Pancreas (tissue), 10 donors: ENCODE results near the gene BGN. TPM values are rescaled to one million over a fixed set of nuclear protein-coding genes. Genes with fewer than 3 reads are reported as not detected.
A peak's percentile ranks its signal among the peaks of the same experiment; 100 is the strongest.

ENCODE experiments used
- ATAC-seq, 4 donors: fragments of 200-7000 bp; cut with Tn5 transposase; one replicate each; pipeline versions ENCODE4 v1.8.0 to v1.9.1; 2020; ENCODE audit warnings: mild to moderate bottlenecking in 4 of 4, moderate library complexity in 4 of 4
- DNase-seq, 6 donors: peaks; one replicate each; pipeline ENCODE4 v3.0.0-alpha.2; 2020
- FAIRE-seq: peaks from 2 replicates; lab custom pipeline; 2012; peaks lifted over from hg19 to GRCh38; lab: Jason Lieb, UNC
- H3K27ac ChIP-seq, 4 donors: fragments of 200-600 bp; sonication (generic); 1 replicate in 3 of 4; 2 replicates in 1 of 4; pipeline versions ENCODE4 v1.5.0 to v1.8.0; 2020
- H3K27me3 ChIP-seq, 4 donors: fragments of 200-600 bp; one replicate each; pipeline ENCODE4 v1.8.0; 2021
- H3K36me3 ChIP-seq, 3 donors: fragments of 200-600 bp; sonication (generic) in 1 of 3; one replicate each; pipeline versions ENCODE4 v1.5.0 to v1.8.0; 2020 to 2021
- H3K4me1 ChIP-seq, 3 donors: fragments of 200-600 bp; one replicate each; pipeline ENCODE4 v1.8.0; 2021
- H3K4me3 ChIP-seq, 4 donors: fragments of 200-600 bp; sonication (generic) in 2 of 4; one replicate each; pipeline versions ENCODE4 v1.5.0 to v1.8.0; 2020 to 2021
- H3K9me3 ChIP-seq, 4 donors: fragments of 200-600 bp; one replicate each; pipeline ENCODE4 v1.8.0; 2021
- CTCF ChIP-seq, 4 donors: fragments of 200-600 bp; sonication (generic) in 3 of 4; IDR thresholded peaks; one replicate each; pipeline versions ENCODE4 v1.5.0 to v1.8.0; 2021; ENCODE audit warnings: antibody characterized with exemption in 4 of 4
- WGBS, 2 donors: extraction: QIAGEN DNeasy Blood & Tissue Kit; methylation state at CpG; one replicate each; pipeline ENCODE4 v1.1.7; 2013; 5-methylcytosine and 5-hydroxymethylcytosine counted together
- intact Hi-C, 3 donors: fragments of 100-400 bp; cut with DNase I; formaldehyde crosslinking; loops; one replicate each; pipeline versions ENCODE4 v1.11.1 to v1.14.2; 2022
- polyA plus RNA-seq, 2 donors: library from polyadenylated mRNA; stranded (reverse); fragments of 200-250 nt; gene quantifications; one replicate each; pipeline ENCODE4 v1.2.3, GENCODE V29; 2013
- total RNA-seq, 6 donors: library from RNA; stranded (reverse); fragmentation: NEBNext Ultra II Directional in 4 of 6; extraction: Animal tissue kit (Norgen Biotek cat#: 25700) in 4 of 6; gene quantifications; one replicate each; pipeline versions ENCODE4 v1.2.1 to v1.2.4, GENCODE V29; 2021 to 2023
- donor health status: healthy with polysubstance abuse.
- donor health status: DM: no; HTN: no; CAD: no; lungs with moderate emphysema.
- donor health status: DM: no; HTN: no; CAD: no.
- donor health status: control.
- donor health status: control.
- donor health status: Bipolar disorder and iron deficiency.
- donor health status: DM: yes; HTN: yes; CAD: no.
- donor health status: DM: no; HTN: no; CAD: no.
- donor health status: DM: no; HTN: no; CAD: no.
- donor health status: DM: yes; HTN: yes; CAD: no.

The BGN gene
- total and polyA plus RNA-seq, 8 donors, result 4.0 to 113 (median 20.4) TPM

- no peak for FAIRE-seq
- H3K27ac ChIP-seq, result no peak overlapping the region
These were observed 23.0 kb upstream of the BGN start for GRCh38 chrX:153471663-153472280.

GRCh38 chrX:153473126-153473525, 21.7 kb upstream of the BGN start:
- no peak for FAIRE-seq
- ATAC-seq, result no peak
- WGBS, 2 donors, result 88 to 92% methylated on average over 10 of the region's 10 CpGs
- Histone ChIP-seq H3K4me1 (no peaks in the 10 kb centered on the region), H3K4me3 (no peak overlapping the region), H3K27me3 (no peaks in the 10 kb centered on the region), H3K36me3 (no peaks in the 10 kb centered on the region), H3K9me3 (no peaks in the 10 kb centered on the region), H3K27ac (no peak overlapping the region)
- intact Hi-C loops, result no loop called here
- TF ChIP-seq CTCF (IDR thresholded peaks at IDR 0.05), result no peak
- no peak for DNase-seq

More at GRCh38 chrX:153471663-153472280, 23.0 kb upstream of the BGN start:
- 62 to 64% methylated on average over 11 of the region's 11 CpGs for WGBS, 2 donors
- H3K27me3 ChIP-seq, result no peaks in the 10 kb centered on the region
- H3K4me1 ChIP-seq, result no peaks in the 10 kb centered on the region
- no peaks in the 10 kb centered on the region for H3K9me3 ChIP-seq
- H3K4me3 ChIP-seq, result no peak overlapping the region
- no peaks in the 10 kb centered on the region for H3K36me3 ChIP-seq
- DNase-seq (no peak), ATAC-seq (no peak)
- no peak for TF ChIP-seq CTCF (IDR thresholded peaks at IDR 0.05)
- intact Hi-C loops, result no loop called here

- no peaks in the 10 kb centered on the region for H3K9me3 ChIP-seq
- WGBS, 2 donors, result 82 to 92% methylated on average over 9 to 10 of the region's 10 CpGs
- DNase-seq (no peak), ATAC-seq (no peak), FAIRE-seq (no peak)
- H3K36me3 ChIP-seq, result no peaks in the 10 kb centered on the region
- no peaks in the 10 kb centered on the region for H3K4me1 ChIP-seq
- H3K4me3 ChIP-seq, result no peak overlapping the region
- H3K27ac ChIP-seq, result no peak overlapping the region
- no peak for TF ChIP-seq CTCF (IDR thresholded peaks at IDR 0.05)
- intact Hi-C loops, result no loop called here
- no peaks in the 10 kb centered on the region for H3K27me3 ChIP-seq
These were observed 20.5 kb upstream of the BGN start for GRCh38 chrX:153474266-153474665.

GRCh38 chrX:153474718-153475117, 20.1 kb upstream of the BGN start:
- WGBS, 2 donors, result 1 to 26% methylated on average over 41 to 54 of the region's 59 CpGs
- TF ChIP-seq CTCF (IDR thresholded peaks at IDR 0.05), result no peak
- H3K4me3 ChIP-seq, result peak overlapping the region in 2 of 4 donors; percentile 13 to 16
- H3K27ac ChIP-seq, result no peak overlapping the region
- FAIRE-seq, result no peak
- no peaks in the 10 kb centered on the region for H3K36me3 ChIP-seq
- intact Hi-C loops, result no loop called here
- peak in 2 of 4 donors; percentile 3 to 6 for ATAC-seq
- H3K27me3 ChIP-seq, result no peaks in the 10 kb centered on the region
- H3K9me3 ChIP-seq, result no peaks in the 10 kb centered on the region
- H3K4me1 ChIP-seq, result no peaks in the 10 kb centered on the region
- peak in 5 of 6 donors; percentile 46 to 80 (median 54) for DNase-seq

GRCh38 chrX:153475271-153475670, 19.5 kb upstream of the BGN start:
- no peaks in the 10 kb centered on the region for H3K27me3 ChIP-seq
- ATAC-seq, result no peak
- H3K4me3 ChIP-seq, result no peak overlapping the region
- WGBS, 2 donors, result 78 to 89% methylated on average over 7 of the region's 7 CpGs
- DNase-seq, result no peak
- no peak for TF ChIP-seq CTCF (IDR thresholded peaks at IDR 0.05)
- H3K36me3 ChIP-seq, result no peaks in the 10 kb centered on the region
- intact Hi-C loops, result no loop called here
- no peak for FAIRE-seq
- H3K27ac ChIP-seq, result no peak overlapping the region
- no peaks in the 10 kb centered on the region for H3K9me3 ChIP-seq
- no peaks in the 10 kb centered on the region for H3K4me1 ChIP-seq
